Mesendoderm (in vitro differentiated cells): ENCODE measurements around the gene TTC1. TPM values are rescaled to one million over a fixed set of nuclear protein-coding genes. Genes with fewer than 3 reads are reported as not detected.

Experiments used
- DNase-seq: peaks from one replicate; pipeline ENCODE4 v3.0.0; 2013
- H2AK5ac ChIP-seq: 2 replicates; pipeline ENCODE4 v1.6.1; 2013; ENCODE audit warnings: low read length, inconsistent platforms
- H2BK120ac ChIP-seq: 2 replicates; pipeline ENCODE4 v1.6.1; 2013; ENCODE audit warnings: low read depth, mild to moderate bottlenecking, low read length, moderate library complexity, mixed read lengths
- H2BK15ac ChIP-seq: replicated peaks from 2 replicates; pipeline ENCODE4 v1.6.1; 2013; ENCODE audit warnings: low read depth, mild to moderate bottlenecking, moderate library complexity
- H2BK5ac ChIP-seq: 2 replicates; pipeline ENCODE4 v1.6.1; 2013; ENCODE audit warnings: low read length, inconsistent platforms
- H3K18ac ChIP-seq: 2 replicates; pipeline ENCODE4 v1.6.1; 2013; ENCODE audit warnings: mild to moderate bottlenecking, low read length, mixed read lengths
- H3K23ac ChIP-seq: one replicate; pipeline ENCODE4 v1.6.1; 2013; ENCODE audit warnings: low read length
- H3K27ac ChIP-seq: 2 replicates; pipeline ENCODE4 v1.5.1; 2013; ENCODE audit warnings: low read depth, mild to moderate bottlenecking, inconsistent platforms, low read length, moderate library complexity
- H3K27me3 ChIP-seq: 2 replicates; pipeline ENCODE4 v1.6.1; 2013; ENCODE audit warnings: low read length, control low read depth, mild to moderate bottlenecking, inconsistent platforms; ENCODE audit not compliant: insufficient read depth, poor library complexity
- H3K36me3 ChIP-seq: 2 replicates; pipeline ENCODE4 v1.6.1; 2013; ENCODE audit warnings: low read length, inconsistent platforms; ENCODE audit not compliant: control insufficient read depth, insufficient read depth
- H3K4ac ChIP-seq: one replicate; pipeline ENCODE4 v1.6.1; 2013; ENCODE audit warnings: low read depth, mild to moderate bottlenecking, low read length, moderate library complexity
- H3K4me1 ChIP-seq: 2 replicates; pipeline ENCODE4 v1.6.1; 2013; ENCODE audit warnings: low read depth, low read length, inconsistent platforms; ENCODE audit not compliant: control insufficient read depth
- H3K4me2 ChIP-seq: 2 replicates; pipeline ENCODE4 v1.6.1; 2013; ENCODE audit warnings: low read length
- H3K4me3 ChIP-seq: 2 replicates; pipeline ENCODE4 v1.5.1; 2013; ENCODE audit warnings: mild to moderate bottlenecking, low read length
- H3K56ac ChIP-seq: one replicate; pipeline ENCODE4 v1.6.1; 2013; ENCODE audit warnings: low read length
- H3K79me1 ChIP-seq: 2 replicates; pipeline ENCODE4 v1.6.1; 2013; ENCODE audit warnings: low read length, inconsistent platforms
- H3K79me2 ChIP-seq: 2 replicates; pipeline ENCODE4 v1.6.1; 2013; ENCODE audit warnings: mild to moderate bottlenecking, low read length; ENCODE audit not compliant: control insufficient read depth, insufficient read depth
- H3K9ac ChIP-seq: 2 replicates; pipeline ENCODE4 v1.6.1; 2013; ENCODE audit warnings: low read length, inconsistent platforms
- H4K5ac ChIP-seq: one replicate; pipeline ENCODE4 v1.6.1; 2013; ENCODE audit warnings: low read length
- H4K8ac ChIP-seq: one replicate; pipeline ENCODE4 v1.6.1; 2013; ENCODE audit warnings: low read depth, mild to moderate bottlenecking, control low read depth, low read length, moderate library complexity
- WGBS: extraction: QIAGEN DNeasy Blood & Tissue Kit; methylation state at CpG from one replicate; pipeline ENCODE4 v1.1.7; 2013; ENCODE audit warnings: low lambda C conversion rate, missing lambda C conversion rate; ENCODE audit not compliant: insufficient coverage; ENCODE audit errors: extremely low coverage; 5-methylcytosine and 5-hydroxymethylcytosine counted together
- polyA plus RNA-seq, 2 experiments: library from polyadenylated mRNA; stranded (reverse); fragments of 200-250 nt; gene quantifications; one replicate each; pipeline ENCODE4 v1.2.3, GENCODE V29; 2013

Gene TTC1, protein sequence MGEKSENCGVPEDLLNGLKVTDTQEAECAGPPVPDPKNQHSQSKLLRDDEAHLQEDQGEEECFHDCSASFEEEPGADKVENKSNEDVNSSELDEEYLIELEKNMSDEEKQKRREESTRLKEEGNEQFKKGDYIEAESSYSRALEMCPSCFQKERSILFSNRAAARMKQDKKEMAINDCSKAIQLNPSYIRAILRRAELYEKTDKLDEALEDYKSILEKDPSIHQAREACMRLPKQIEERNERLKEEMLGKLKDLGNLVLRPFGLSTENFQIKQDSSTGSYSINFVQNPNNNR
- 96.8 TPM for polyA plus RNA-seq (2013, experiment 1 of 2)
- polyA plus RNA-seq (2013, experiment 2 of 2) = 98.8 TPM

DNA sequence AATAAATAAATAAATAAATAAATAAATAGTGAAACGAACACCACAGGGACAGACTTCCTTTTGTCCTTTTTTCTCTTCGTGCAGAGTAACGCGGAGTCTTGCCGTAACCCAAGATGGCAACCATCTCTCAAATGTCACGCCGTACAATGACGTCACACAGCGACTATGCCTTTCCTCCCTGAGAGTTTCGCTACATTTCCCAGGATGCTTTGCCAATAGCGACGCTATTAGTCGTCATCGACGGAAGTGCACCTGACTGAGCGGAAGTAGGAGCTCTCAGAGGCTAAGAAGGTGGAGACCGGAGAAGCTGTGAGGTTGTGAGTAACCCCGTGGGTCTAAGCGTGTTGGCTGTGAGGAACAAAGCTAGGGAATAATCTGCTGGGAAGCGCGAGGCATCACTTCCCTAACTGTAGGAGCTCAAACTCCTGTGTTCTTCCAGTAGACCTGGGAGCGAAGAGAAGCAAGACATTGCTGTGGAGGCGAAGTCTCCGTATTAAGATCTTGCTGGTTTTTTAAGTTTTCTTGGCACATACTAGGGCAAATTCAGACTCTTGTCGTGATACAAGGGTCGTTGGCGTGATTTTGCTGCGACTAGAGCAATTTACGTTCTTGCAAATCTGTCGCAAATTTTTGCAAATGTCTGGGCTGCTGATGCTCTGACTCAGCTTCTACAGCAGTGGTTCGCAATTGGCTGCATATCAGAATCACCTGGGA lies at the start of gene TTC1:
Gene TTC1, plus strand, starts transcription at position 263 of the 714 bp plus-strand sequence. CDS start 1,390 bp downstream, outside the sequence.
- no peak within 1 kb of the TSS for H2BK120ac ChIP-seq
- H3K4me2 ChIP-seq = peak within 1 kb of the TSS; percentile 70
- peak within 1 kb of the TSS; percentile 99 for H3K4me3 ChIP-seq
- H3K4ac ChIP-seq = peak within 1 kb of the TSS; percentile 26
- H3K36me3 ChIP-seq = no peaks in the 10 kb centered on the region
- peak within 1 kb of the TSS; percentile 72 for H2BK5ac ChIP-seq
- peak; percentile 100 for DNase-seq
- H3K27ac ChIP-seq = no peak within 1 kb of the TSS
- H3K79me1 ChIP-seq = peaks cover 10% of the 10 kb centered on the region
- no peak within 1 kb of the TSS for H3K23ac ChIP-seq
- no peak within 1 kb of the TSS for H2BK15ac ChIP-seq
- no peak within 1 kb of the TSS for H2AK5ac ChIP-seq
- peak within 1 kb of the TSS; percentile 76 for H4K8ac ChIP-seq
- WGBS = no CpG with 5 or more reads among the region's 31 CpGs
- peak within 1 kb of the TSS; percentile 97 for H3K56ac ChIP-seq
- peaks cover 14% of the 10 kb centered on the region for H3K79me2 ChIP-seq
- H3K4me1 ChIP-seq = no peaks in the 10 kb centered on the region
- no peaks in the 10 kb centered on the region for H3K27me3 ChIP-seq
- no peak within 1 kb of the TSS for H3K18ac ChIP-seq
- peak within 1 kb of the TSS; percentile 97 for H4K5ac ChIP-seq
- peak within 1 kb of the TSS; percentile 96 for H3K9ac ChIP-seq

DNA sequence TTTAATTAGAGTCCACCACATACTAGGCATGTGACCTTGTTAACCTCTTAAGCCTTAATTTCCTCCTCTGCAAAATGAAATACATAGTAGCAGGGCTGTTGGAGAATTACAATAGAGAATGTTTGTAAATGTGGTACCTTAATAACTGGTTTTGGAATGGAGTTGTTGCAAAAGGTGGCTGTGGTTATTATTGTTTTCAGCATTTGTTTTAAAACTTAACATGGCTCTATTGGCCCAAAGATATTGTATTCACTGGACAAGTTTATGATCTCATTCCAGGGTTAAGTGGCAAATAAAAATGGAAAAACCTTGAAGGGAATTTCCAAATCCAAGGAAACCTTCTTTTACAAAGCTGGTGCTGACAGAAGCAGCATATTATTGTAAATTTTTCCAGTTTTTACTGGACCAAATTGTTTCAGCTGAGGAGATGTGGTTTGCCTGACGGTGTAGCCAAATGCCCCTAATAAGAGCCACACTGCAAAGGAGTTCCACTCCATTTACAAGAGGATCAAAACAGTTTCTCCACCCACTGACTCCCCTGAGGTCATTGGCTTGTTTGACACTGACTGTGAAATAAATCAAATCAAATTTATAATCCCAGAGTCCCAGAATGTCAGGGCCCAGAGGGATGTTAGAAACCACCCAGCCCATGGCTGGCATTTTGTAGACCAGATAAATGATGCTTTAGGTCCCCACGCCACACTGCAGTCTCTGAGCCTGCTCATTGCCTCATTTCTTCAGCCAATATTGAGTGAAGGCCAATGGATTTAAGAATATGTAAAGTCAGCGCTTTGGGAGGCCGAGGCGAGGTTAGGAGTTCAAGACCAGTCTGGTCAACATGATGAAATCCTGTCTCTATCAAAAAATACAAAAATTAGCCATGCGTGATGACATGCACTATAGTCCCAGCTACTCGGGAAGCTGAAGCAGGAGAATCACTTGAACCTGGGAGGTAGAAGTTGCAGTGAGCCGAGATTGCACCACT lies 47.5 kb upstream of the TTC1 start:
- Histone ChIP-seq H3K4me1 (no peaks in the 10 kb centered on the region), H3K56ac (no peak overlapping the region), H3K18ac (no peak overlapping the region), H4K8ac (no peak overlapping the region), H2BK15ac (no peak overlapping the region), H3K27ac (no peak overlapping the region), H3K79me2 (no peaks in the 10 kb centered on the region), H2AK5ac (no peak overlapping the region), H3K36me3 (no peaks in the 10 kb centered on the region), H3K4me3 (no peak overlapping the region), H3K79me1 (no peaks in the 10 kb centered on the region), H3K23ac (no peak overlapping the region), H2BK5ac (no peak overlapping the region), H2BK120ac (no peak overlapping the region), H3K4ac (no peak overlapping the region), H4K5ac (no peak overlapping the region), H3K9ac (no peak overlapping the region), H3K4me2 (no peak overlapping the region), H3K27me3 (no peaks in the 10 kb centered on the region)
- no peak for DNase-seq
- no CpG with 5 or more reads among the region's 8 CpGs for WGBS

DNA sequence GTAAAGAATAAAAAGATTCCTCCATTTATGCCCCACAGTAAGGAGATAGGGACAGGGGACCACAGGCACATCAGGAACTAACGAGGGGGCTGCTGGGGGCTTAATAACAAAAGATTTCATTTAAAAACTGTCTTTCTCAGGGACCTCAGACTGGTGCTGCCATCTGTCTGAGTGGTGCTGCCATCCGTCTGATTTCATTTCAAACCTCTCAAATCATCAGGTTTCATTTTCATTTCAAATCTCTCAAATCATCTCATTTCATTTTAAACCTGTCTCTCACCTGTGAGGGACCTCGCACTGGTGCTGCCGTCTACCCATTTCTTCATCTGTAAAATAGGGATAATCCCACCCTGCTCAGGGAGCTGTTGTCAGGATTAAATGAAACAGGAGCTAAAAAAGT lies 46.7 kb upstream of the TTC1 start:
- H3K4me2 ChIP-seq = no peak overlapping the region
- DNase-seq = no peak
- no peak overlapping the region for H4K8ac ChIP-seq
- H3K4ac ChIP-seq = no peak overlapping the region
- no peak overlapping the region for H2AK5ac ChIP-seq
- H3K79me2 ChIP-seq = no peaks in the 10 kb centered on the region
- WGBS = no CpG with 5 or more reads among the region's 4 CpGs
- H2BK15ac ChIP-seq = no peak overlapping the region
- no peak overlapping the region for H3K4me3 ChIP-seq
- no peaks in the 10 kb centered on the region for H3K36me3 ChIP-seq
- no peak overlapping the region for H3K23ac ChIP-seq
- H3K79me1 ChIP-seq = no peaks in the 10 kb centered on the region
- no peak overlapping the region for H2BK120ac ChIP-seq
- no peaks in the 10 kb centered on the region for H3K4me1 ChIP-seq
- H4K5ac ChIP-seq = no peak overlapping the region
- no peak overlapping the region for H3K9ac ChIP-seq
- H3K56ac ChIP-seq = no peak overlapping the region
- no peak overlapping the region for H2BK5ac ChIP-seq
- H3K18ac ChIP-seq = no peak overlapping the region
- no peak overlapping the region for H3K27ac ChIP-seq
- no peaks in the 10 kb centered on the region for H3K27me3 ChIP-seq

DNA sequence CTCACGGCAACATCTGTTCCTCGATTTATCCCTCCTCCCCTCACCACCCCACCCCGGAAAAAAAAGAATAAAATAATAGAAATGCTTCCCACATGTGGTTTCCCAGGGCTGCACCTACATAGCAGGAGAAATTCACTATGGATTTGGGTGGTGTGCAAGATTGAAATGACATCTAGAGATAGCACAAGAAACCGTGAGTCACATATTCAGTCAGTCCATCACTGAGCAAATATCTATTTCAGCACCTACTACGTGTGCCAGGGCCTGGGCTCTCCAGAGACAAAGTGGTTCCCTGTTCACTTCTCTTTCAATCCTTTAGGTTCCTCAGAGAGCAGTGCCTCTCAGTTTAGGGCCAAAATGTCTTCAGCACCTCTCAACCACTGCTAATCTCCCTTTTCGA lies 45.0 kb upstream of the TTC1 start:
- no peak overlapping the region for H3K4me2 ChIP-seq
- no peaks in the 10 kb centered on the region for H3K79me2 ChIP-seq
- no peak overlapping the region for H3K27ac ChIP-seq
- no peak overlapping the region for H2AK5ac ChIP-seq
- H3K36me3 ChIP-seq = no peaks in the 10 kb centered on the region
- no peak overlapping the region for H3K4me3 ChIP-seq
- H2BK15ac ChIP-seq = no peak overlapping the region
- H3K4me1 ChIP-seq = no peaks in the 10 kb centered on the region
- no CpG with 5 or more reads among the region's 6 CpGs for WGBS
- no peak overlapping the region for H3K4ac ChIP-seq
- no peak overlapping the region for H3K18ac ChIP-seq
- H4K5ac ChIP-seq = no peak overlapping the region
- H3K23ac ChIP-seq = no peak overlapping the region
- H2BK5ac ChIP-seq = no peak overlapping the region
- DNase-seq = no peak
- H2BK120ac ChIP-seq = no peak overlapping the region
- no peaks in the 10 kb centered on the region for H3K79me1 ChIP-seq
- no peak overlapping the region for H3K56ac ChIP-seq
- H3K9ac ChIP-seq = no peak overlapping the region
- H3K27me3 ChIP-seq = no peaks in the 10 kb centered on the region
- no peak overlapping the region for H4K8ac ChIP-seq

DNA sequence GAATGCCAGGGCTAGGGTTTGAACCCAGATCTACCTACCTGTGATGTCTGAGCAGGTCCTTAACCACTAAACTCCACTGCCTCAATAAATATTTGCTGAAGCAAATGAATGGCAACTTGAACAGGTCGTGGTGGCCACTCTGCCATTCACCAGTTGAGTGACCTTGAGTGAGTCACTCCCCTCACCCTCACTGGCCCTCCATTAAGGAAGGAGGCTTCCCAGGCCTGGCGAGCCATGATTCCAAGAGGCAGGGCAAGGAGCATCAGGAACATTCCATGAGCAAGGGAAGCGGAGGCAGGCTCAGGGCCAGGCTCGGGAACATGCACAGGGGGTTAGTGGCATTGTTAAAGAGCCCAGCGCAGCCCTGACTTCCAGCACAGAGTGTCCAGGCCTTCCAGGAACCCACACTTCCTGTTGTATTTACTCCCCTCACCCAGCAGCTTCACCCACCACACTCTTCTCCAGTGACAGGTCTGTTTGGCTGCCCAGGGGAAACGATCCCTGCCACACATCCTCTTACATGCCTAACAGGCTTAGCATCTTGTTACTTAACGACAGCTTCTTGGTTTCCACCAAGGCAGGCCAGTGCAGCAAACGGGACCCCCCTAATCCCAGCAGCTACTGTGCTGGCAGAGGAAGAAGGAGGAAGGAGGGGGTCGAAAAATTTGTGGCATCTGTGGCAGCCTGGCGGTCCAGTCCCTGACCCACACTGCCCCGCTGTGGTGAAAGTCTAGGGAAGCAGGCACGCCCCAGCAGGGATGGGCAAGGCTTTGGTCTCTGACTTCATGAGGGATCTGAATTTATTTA lies 43.7 kb upstream of the TTC1 start:
- no peak overlapping the region for H2BK5ac ChIP-seq
- H2BK120ac ChIP-seq = no peak overlapping the region
- H3K4me3 ChIP-seq = no peak overlapping the region
- H3K9ac ChIP-seq = no peak overlapping the region
- no peak overlapping the region for H3K4ac ChIP-seq
- no peak overlapping the region for H3K23ac ChIP-seq
- no peak overlapping the region for H3K4me2 ChIP-seq
- H3K36me3 ChIP-seq = no peaks in the 10 kb centered on the region
- H3K4me1 ChIP-seq = no peaks in the 10 kb centered on the region
- no peak overlapping the region for H2AK5ac ChIP-seq
- no peaks in the 10 kb centered on the region for H3K79me1 ChIP-seq
- no peak overlapping the region for H4K8ac ChIP-seq
- H3K56ac ChIP-seq = no peak overlapping the region
- H3K18ac ChIP-seq = no peak overlapping the region
- peak; percentile 75 for DNase-seq
- H4K5ac ChIP-seq = no peak overlapping the region
- H3K79me2 ChIP-seq = no peaks in the 10 kb centered on the region
- H3K27ac ChIP-seq = no peak overlapping the region
- H3K27me3 ChIP-seq = no peaks in the 10 kb centered on the region
- H2BK15ac ChIP-seq = no peak overlapping the region
- no CpG with 5 or more reads among the region's 12 CpGs for WGBS
